Retinal pigment epithelial cell (primary cell): Measurements from ENCODE around the gene ACCSL.
A peak's percentile ranks its signal among the peaks of the same experiment; 100 is the strongest.

Experiments
- DNase-seq: peaks from one replicate; pipeline ENCODE4 v3.0.0-alpha.2; 2010; ENCODE audit warnings: low read depth
- H3K4me3 ChIP-seq: 2 replicates; pipeline ENCODE4 v1.5.1; 2011; ENCODE audit warnings: mild to moderate bottlenecking, low read length, control low read depth, moderate library complexity
- CTCF ChIP-seq: conservative IDR thresholded peaks from 2 replicates; pipeline ENCODE4 v1.5.1; 2011; ENCODE audit warnings: low read depth, low read length, control low read depth, inconsistent platforms

Gene ACCSL

GRCh38 chr11:44029977-44030911, 17.5 kb upstream of the ACCSL start:
- no peak overlapping the region for H3K4me3 ChIP-seq
- no peak for TF ChIP-seq CTCF
- peak; percentile 12 for DNase-seq

GRCh38 chr11:44030996-44031395, 16.8 kb upstream of the ACCSL start:
- no peak for DNase-seq
- H3K4me3 ChIP-seq: no peak overlapping the region
- TF ChIP-seq CTCF: no peak

GRCh38 chr11:44031549-44031948, 16.2 kb upstream of the ACCSL start:
- no peak for TF ChIP-seq CTCF
- DNase-seq: no peak
- H3K4me3 ChIP-seq: no peak overlapping the region

GRCh38 chr11:44032299-44033085, 15.3 kb upstream of the ACCSL start:
- TF ChIP-seq CTCF: no peak
- peak; percentile 34 for DNase-seq
- H3K4me3 ChIP-seq: no peak overlapping the region

GRCh38 chr11:44033411-44033850, 14.3 kb upstream of the ACCSL start:
- no peak overlapping the region for H3K4me3 ChIP-seq
- no peak for TF ChIP-seq CTCF
- DNase-seq: no peak

- no peak for TF ChIP-seq CTCF
- DNase-seq: no peak
- no peak overlapping the region for H3K4me3 ChIP-seq
Measured at GRCh38 chr11:44033856-44034255, 13.9 kb upstream of the ACCSL start.

GRCh38 chr11:44034639-44035038, 13.1 kb upstream of the ACCSL start:
- no peak for TF ChIP-seq CTCF
- DNase-seq: no peak
- H3K4me3 ChIP-seq: no peak overlapping the region
